Measurements from ENCODE around the gene ZNF467. TPM values are rescaled to one million over a fixed set of nuclear protein-coding genes. Genes with fewer than 3 reads are reported as not detected.

Gene ZNF467
- 0.04 and 0.55 TPM in 2 replicates for total RNA-seq (2014; rRNA removed; shearing (Covaris generic))

GRCh38 chr7:149773446-149774236, at the start of gene ZNF467:
Gene ZNF467 (minus strand): TSS chr7:149773588. CDS start chr7:149771032, 2,556 bp downstream.
- Histone ChIP-seq H3K4me3 (ENCODE audit: insufficient read depth, low read depth, low read length) (peak within 1 kb of the TSS; percentile 61), H3K36me3 (replicated peaks; ENCODE audit: control insufficient read depth, insufficient read depth, low read length) (no peaks in the 10 kb centered on the region), H3K27me3 (ENCODE audit: control insufficient read depth, insufficient read depth, low read length) (peaks cover 57% of the 10 kb centered on the region)
- DNase-seq, result peak; percentile 84

- no peak overlapping the region for H3K4me3 ChIP-seq (ENCODE audit: insufficient read depth, low read depth, low read length)
- no peaks in the 10 kb centered on the region for H3K27me3 ChIP-seq (ENCODE audit: control insufficient read depth, insufficient read depth, low read length)
- DNase-seq, result peak; percentile 66
- H3K36me3 ChIP-seq (replicated peaks; ENCODE audit: control insufficient read depth, insufficient read depth, low read length), result no peaks in the 10 kb centered on the region
Measured at GRCh38 chr7:149822353-149822943, 49.1 kb upstream of the ZNF467 start.

DNA sequence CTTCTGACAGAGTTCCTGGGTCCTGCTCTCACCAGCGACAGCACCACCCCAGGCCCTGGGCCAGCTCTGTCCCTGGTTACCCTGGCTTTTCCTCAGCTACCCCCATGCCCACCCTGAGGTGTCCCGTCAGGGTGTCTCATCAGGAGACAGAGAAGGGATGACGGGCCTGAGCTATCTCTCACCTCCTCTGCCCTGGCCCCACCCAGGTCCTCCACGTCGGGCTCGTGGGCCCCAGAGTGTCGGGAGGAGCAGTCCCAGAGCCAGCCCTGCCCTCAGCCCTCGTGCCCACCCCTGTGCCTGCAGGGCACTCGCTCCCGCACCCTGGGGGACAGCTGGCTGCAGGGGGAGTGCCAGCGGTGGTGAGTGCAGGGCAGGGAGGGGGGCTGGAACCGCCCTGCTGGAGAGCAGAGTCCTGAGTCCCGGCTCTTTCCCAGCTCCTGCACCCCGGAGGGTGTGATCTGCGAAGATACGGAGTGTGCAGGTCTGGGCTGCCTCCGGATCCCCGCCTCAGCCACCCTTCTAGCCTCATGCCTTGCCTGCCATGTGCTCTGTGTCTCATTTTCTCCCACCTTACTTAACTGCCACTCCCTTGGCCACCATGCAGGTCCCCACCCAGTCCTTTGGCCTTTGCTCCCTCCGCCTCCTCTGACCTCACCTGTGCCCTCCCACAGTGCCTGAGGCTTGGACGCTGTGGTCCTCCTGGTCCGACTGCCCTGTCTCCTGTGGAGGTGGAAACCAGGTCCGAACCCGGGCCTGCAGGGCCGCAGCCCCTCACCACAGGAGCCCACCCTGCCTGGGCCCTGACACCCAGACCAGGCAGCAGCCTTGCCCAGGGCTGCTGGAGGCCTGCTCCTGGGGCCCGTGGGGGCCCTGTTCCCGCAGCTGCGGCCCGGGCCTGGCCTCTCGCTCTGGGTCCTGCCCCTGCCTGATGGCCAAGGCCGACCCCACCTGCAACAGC, 48.1 kb upstream of the ZNF467 start:
- H3K4me3 ChIP-seq (ENCODE audit: insufficient read depth, low read depth, low read length), result no peak overlapping the region
- peak; percentile 62 for DNase-seq
- no peaks in the 10 kb centered on the region for H3K36me3 ChIP-seq (replicated peaks; ENCODE audit: control insufficient read depth, insufficient read depth, low read length)
- H3K27me3 ChIP-seq (ENCODE audit: control insufficient read depth, insufficient read depth, low read length), result no peaks in the 10 kb centered on the region

- no peaks in the 10 kb centered on the region for H3K36me3 ChIP-seq (replicated peaks; ENCODE audit: control insufficient read depth, insufficient read depth, low read length)
- H3K27me3 ChIP-seq (ENCODE audit: control insufficient read depth, insufficient read depth, low read length), result no peaks in the 10 kb centered on the region
- peak; percentile 57 for DNase-seq
- H3K4me3 ChIP-seq (ENCODE audit: insufficient read depth, low read depth, low read length), result no peak overlapping the region
Measured at GRCh38 chr7:149820622-149821190, 47.3 kb upstream of the ZNF467 start.

DNA sequence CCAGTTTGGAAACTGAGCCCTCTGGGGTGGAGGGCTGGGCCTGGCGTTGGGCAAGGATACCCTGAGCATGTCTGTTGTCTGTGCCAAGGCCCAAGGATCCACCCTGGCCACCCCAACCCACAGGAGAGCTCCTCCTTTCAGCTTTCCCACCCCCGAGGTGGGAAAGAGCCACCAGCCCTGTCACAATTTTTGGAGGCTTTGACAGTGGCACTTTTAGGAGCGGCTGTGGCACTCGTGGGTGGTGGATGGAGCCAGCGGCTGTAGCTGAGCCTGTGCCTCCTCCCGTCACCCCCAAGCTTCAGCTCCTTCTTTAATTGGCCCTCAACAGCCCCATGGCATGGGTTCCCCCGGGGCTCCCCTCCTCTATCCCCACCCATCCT, 46.6 kb upstream of the ZNF467 start:
- H3K4me3 ChIP-seq (ENCODE audit: insufficient read depth, low read depth, low read length), result no peak overlapping the region
- no peaks in the 10 kb centered on the region for H3K36me3 ChIP-seq (replicated peaks; ENCODE audit: control insufficient read depth, insufficient read depth, low read length)
- no peak for DNase-seq
- no peaks in the 10 kb centered on the region for H3K27me3 ChIP-seq (ENCODE audit: control insufficient read depth, insufficient read depth, low read length)

DNA sequence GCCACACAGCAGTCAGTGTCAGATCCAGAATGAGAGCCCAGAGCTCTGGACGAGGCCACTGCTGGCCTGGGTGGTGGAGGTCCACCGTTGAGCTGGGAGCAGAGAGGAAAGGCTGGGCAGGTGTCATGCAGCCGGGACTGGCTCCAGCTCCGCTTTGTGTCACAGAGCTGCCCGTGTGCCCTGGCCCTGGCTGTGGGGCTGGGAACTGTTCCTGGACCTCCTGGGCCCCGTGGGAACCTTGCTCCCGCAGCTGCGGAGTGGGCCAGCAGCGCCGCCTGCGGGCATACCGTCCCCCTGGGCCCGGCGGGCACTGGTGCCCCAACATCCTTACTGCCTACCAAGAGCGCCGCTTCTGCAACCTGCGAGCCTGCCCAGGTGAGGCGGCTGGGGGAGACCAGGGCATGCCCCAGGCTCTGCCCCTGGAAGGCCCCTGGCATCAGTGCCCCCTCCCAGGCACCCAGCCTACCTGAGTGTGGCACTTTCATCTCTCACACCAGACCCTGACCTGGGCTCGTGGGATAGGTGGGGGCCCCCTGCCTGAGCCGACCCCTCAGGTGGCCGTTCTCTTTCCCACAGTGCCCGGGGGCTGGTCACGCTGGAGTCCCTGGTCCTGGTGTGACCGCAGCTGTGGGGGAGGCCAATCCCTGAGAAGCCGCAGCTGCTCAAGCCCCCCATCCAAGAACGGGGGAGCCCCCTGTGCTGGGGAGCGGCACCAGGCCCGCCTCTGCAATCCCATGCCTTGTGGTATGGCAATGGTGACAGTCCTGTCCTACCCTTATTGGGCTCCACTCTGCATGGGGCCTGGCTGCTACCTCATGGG, 46.0 kb upstream of the ZNF467 start:
- Histone ChIP-seq H3K27me3 (ENCODE audit: control insufficient read depth, insufficient read depth, low read length) (no peaks in the 10 kb centered on the region), H3K4me3 (ENCODE audit: insufficient read depth, low read depth, low read length) (no peak overlapping the region), H3K36me3 (replicated peaks; ENCODE audit: control insufficient read depth, insufficient read depth, low read length) (no peaks in the 10 kb centered on the region)
- no peak for DNase-seq

DNA sequence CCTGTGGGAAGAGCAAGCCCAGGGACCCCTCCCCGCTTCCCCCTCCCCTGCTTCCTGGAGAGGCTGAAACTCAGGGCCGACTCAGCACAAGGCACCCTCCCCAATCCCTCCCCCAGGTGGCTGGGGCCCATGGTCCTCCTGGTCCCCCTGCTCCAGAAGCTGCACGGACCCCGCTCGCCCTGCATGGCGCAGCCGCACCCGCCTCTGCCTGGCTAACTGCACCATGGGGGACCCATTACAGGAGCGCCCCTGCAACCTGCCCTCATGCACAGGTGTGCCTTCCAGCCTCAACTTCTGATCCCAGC, 45.1 kb upstream of the ZNF467 start:
- no peak for DNase-seq
- Histone ChIP-seq H3K36me3 (replicated peaks; ENCODE audit: control insufficient read depth, insufficient read depth, low read length) (no peaks in the 10 kb centered on the region), H3K4me3 (ENCODE audit: insufficient read depth, low read depth, low read length) (no peak overlapping the region)

GRCh38 chr7:149817836-149818535, 44.6 kb upstream of the ZNF467 start:
- no peaks in the 10 kb centered on the region for H3K27me3 ChIP-seq (ENCODE audit: control insufficient read depth, insufficient read depth, low read length)
- H3K36me3 ChIP-seq (replicated peaks; ENCODE audit: control insufficient read depth, insufficient read depth, low read length), result no peaks in the 10 kb centered on the region
- no peak overlapping the region for H3K4me3 ChIP-seq (ENCODE audit: insufficient read depth, low read depth, low read length)
- no peak for DNase-seq

More for the DNA sequence above, 45.1 kb upstream of the ZNF467 start:
- H3K27me3 ChIP-seq (ENCODE audit: control insufficient read depth, insufficient read depth, low read length), result no peaks in the 10 kb centered on the region

DNA sequence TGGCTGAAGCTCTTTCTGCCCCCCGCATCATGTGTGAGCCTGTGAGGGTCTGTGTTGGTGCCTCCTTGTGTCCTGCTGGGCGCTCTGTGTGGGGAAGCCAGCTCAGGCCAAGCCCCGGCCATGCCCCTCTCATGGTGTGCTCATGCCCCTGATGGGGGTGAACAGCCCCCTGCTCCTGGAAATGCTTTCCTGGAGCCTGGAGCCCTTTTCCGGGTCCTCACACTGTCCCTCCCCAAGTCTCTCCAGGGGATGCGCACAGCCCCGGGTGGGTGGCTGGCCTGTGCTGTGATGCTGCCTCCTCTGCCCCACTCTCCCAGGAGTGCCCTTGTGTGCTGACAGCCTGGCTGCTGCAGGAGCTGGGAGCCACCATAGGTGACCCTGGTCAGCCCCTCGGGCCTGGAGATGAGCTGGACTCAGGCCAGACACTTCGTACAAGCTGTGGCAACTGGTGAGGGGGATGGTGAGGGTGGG, 43.9 kb upstream of the ZNF467 start:
- Histone ChIP-seq H3K27me3 (ENCODE audit: control insufficient read depth, insufficient read depth, low read length) (no peaks in the 10 kb centered on the region), H3K4me3 (ENCODE audit: insufficient read depth, low read depth, low read length) (no peak overlapping the region), H3K36me3 (replicated peaks; ENCODE audit: control insufficient read depth, insufficient read depth, low read length) (no peaks in the 10 kb centered on the region)
- DNase-seq, result no peak

- H3K27me3 ChIP-seq (ENCODE audit: control insufficient read depth, insufficient read depth, low read length), result no peaks in the 10 kb centered on the region
- H3K36me3 ChIP-seq (replicated peaks; ENCODE audit: control insufficient read depth, insufficient read depth, low read length), result no peaks in the 10 kb centered on the region
- DNase-seq, result no peak
- H3K4me3 ChIP-seq (ENCODE audit: insufficient read depth, low read depth, low read length), result no peak overlapping the region
Measured at GRCh38 chr7:149816794-149817193, 43.4 kb upstream of the ZNF467 start.

- no peaks in the 10 kb centered on the region for H3K27me3 ChIP-seq (ENCODE audit: control insufficient read depth, insufficient read depth, low read length)
- DNase-seq, result no peak
- no peaks in the 10 kb centered on the region for H3K36me3 ChIP-seq (replicated peaks; ENCODE audit: control insufficient read depth, insufficient read depth, low read length)
- H3K4me3 ChIP-seq (ENCODE audit: insufficient read depth, low read depth, low read length), result no peak overlapping the region
Measured at GRCh38 chr7:149816267-149816751, 42.9 kb upstream of the ZNF467 start.

GRCh38 chr7:149815661-149816266, 42.4 kb upstream of the ZNF467 start:
- Histone ChIP-seq H3K27me3 (ENCODE audit: control insufficient read depth, insufficient read depth, low read length) (no peaks in the 10 kb centered on the region), H3K36me3 (replicated peaks; ENCODE audit: control insufficient read depth, insufficient read depth, low read length) (no peaks in the 10 kb centered on the region), H3K4me3 (ENCODE audit: insufficient read depth, low read depth, low read length) (no peak overlapping the region)
- no peak for DNase-seq

GRCh38 chr7:149815121-149815520, 41.7 kb upstream of the ZNF467 start:
- no peak for DNase-seq
- Histone ChIP-seq H3K4me3 (ENCODE audit: insufficient read depth, low read depth, low read length) (no peak overlapping the region), H3K36me3 (replicated peaks; ENCODE audit: control insufficient read depth, insufficient read depth, low read length) (no peaks in the 10 kb centered on the region), H3K27me3 (ENCODE audit: control insufficient read depth, insufficient read depth, low read length) (no peaks in the 10 kb centered on the region)

All from H7 (cell line).